GM12801 (cell line): ENCODE measurements around the gene ARL4A.

Experiments
- TF ChIP-seq, protein P1 (sequence below): IDR thresholded peaks from one replicate; pipeline ENCODE4 v1.5.1; 2011; ENCODE audit warnings: control low read depth; ENCODE audit not compliant: insufficient read length; ENCODE audit errors: extremely low read depth

ARL4A gene

GRCh38 chr7:12653110-12653509 is 34.3 kb upstream of the ARL4A start:
- TF ChIP-seq, protein P1, sequence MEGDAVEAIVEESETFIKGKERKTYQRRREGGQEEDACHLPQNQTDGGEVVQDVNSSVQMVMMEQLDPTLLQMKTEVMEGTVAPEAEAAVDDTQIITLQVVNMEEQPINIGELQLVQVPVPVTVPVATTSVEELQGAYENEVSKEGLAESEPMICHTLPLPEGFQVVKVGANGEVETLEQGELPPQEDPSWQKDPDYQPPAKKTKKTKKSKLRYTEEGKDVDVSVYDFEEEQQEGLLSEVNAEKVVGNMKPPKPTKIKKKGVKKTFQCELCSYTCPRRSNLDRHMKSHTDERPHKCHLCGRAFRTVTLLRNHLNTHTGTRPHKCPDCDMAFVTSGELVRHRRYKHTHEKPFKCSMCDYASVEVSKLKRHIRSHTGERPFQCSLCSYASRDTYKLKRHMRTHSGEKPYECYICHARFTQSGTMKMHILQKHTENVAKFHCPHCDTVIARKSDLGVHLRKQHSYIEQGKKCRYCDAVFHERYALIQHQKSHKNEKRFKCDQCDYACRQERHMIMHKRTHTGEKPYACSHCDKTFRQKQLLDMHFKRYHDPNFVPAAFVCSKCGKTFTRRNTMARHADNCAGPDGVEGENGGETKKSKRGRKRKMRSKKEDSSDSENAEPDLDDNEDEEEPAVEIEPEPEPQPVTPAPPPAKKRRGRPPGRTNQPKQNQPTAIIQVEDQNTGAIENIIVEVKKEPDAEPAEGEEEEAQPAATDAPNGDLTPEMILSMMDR, result no peak

GRCh38 chr7:12653518-12653917 is 33.9 kb upstream of the ARL4A start:
- TF ChIP-seq, protein P1, result no peak

- TF ChIP-seq, protein P1, result no peak
These were observed 32.3 kb upstream of the ARL4A start for GRCh38 chr7:12655161-12655560.

DNA sequence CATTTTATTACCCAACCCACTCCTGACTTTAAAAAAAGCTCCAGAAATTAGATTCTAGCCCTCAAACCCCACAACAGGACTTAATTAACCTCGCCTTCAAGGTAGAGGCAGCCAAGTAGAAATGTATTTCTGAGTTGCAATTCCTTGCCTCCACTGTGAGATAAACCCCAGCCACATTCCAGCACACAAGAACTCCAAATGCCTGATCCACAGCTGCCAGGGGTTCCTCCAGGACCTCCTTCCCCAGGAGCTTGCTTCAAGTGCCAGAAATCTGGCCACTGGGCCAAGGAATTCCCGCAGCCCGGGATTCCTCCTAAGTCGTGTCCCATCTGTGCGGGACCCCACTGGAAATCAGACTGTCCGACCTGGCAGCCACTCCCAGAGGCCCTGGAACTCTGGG is 25.9 kb upstream of the ARL4A start:
- TF ChIP-seq, protein P1, result no peak

DNA sequence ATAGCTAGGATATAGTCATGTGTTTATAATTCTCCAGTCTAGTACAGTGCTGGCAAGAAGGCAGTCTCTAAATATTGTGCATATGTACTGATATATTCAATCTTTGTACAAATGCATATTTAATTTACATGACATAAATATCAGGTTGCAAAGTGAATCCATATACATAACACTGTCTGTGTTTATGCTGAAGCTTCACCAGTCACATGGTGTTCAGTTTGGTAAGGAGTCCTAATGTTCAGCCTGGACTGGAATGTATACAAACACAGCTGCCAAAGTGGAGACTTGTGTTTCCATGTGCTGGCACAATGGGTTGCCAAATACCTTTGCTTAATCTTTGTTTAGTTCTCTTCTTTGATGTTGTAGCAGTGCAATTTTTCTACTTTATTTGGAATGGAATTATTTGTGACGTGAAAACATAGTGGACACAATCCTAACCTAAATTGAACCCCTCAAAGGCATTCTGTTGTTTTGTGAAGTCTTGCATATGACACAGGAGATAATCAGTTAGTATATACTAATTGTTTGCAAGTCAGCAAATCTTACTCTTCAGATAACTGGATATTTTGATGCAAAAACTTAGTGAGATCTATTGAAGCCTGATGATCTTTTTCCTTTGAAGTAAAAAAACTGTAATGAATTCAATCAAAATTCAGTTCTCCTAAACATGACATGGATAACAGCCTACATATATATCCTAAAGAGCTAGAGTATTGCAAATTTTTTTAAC is 17.3 kb upstream of the ARL4A start:
- TF ChIP-seq, protein P1, result no peak

GRCh38 chr7:12670743-12671520 is 16.5 kb upstream of the ARL4A start:
- TF ChIP-seq, protein P1, result no peak

DNA sequence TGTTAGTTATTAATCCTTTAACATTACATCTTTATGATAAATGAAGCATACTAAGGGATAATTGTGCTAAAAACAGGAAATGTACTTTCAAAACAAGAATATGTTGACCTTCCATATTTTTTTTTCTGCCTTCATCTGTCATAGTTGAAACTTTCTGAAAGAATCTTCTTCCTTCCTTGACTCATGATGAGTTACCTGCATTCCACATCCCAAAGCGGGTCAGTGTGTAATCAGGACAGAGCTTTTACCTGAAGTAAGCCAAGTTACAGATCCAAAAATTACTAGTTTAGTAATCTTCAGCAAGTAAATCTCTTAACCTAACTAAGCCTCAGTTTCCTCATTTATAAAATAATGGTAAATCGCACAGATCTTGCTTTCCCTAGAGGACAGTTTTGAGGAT is 13.4 kb upstream of the ARL4A start:
- TF ChIP-seq, protein P1, result no peak
